ENCODE results near the gene FAM163A.

FAM163A gene

DNA sequence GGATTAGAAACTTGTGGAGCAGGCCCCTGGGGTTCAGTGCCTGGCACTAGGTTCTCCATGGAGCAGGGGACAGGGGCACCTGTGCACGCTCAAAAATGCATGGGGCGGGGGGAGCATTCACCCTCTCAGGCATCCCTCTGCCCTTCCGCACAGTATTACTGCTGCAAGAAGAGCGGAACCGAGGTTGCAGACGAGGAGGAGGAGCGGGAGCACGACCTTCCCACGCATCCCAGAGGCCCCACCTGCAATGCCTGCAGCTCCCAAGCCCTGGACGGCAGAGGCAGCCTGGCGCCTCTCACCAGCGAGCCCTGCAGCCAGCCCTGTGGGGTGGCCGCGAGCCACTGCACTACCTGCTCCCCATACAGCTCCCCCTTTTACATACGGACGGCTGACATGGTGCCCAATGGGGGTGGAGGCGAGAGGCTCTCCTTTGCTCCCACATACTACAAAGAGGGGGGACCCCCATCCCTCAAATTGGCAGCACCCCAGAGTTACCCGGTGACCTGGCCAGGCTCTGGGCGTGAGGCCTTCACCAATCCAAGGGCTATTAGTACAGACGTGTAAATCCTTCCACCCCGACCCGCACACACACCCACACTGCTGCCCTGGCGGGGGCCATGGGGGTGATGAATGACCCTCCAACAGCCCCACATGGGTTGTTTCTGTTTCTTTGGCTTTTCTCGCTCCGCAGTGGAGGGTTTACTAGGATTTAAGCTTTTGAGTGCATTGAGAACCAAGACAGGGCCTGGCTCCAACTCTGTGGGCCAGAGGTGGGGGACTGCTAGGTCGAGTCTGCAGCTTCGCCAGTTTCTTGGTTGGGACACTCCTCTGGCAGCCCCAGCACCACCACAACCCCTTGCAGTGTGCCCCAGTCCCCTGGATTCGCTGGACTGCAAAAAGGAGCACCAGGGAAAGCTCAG is 70.8 kb downstream of the FAM163A start:
- H3K9me3 Mint-ChIP-seq: no peaks in the 10 kb centered on the region
- ATAC-seq (no peak), DNase-seq (ENCODE audit: low spot score in 2 of 2) (no peak)
- H3K4me1 Mint-ChIP-seq: peaks cover 24% of the 10 kb centered on the region
- H3K27ac Mint-ChIP-seq: no peak overlapping the region
- H3K36me3 Mint-ChIP-seq: no peaks in the 10 kb centered on the region
- peak overlapping the region; percentile 85 for H3K4me3 Mint-ChIP-seq

DNA sequence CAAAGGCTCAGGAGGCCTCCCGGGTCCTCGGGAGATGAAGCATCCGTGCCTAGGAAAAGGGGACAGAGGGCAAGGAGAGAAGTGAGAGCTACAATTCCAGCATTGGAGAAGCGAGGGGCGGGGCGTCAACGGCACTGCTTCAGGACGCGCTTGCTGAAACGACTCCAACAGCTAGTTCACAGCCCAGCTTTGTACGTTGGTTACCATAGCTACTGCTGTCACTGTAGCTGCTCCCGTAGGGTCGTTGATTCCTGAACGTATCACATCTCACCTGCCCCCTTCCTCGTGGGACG is 71.4 kb downstream of the FAM163A start:
- no peaks in the 10 kb centered on the region for H3K36me3 Mint-ChIP-seq
- H3K27ac Mint-ChIP-seq: peak overlapping the region; percentile 73
- H3K9me3 Mint-ChIP-seq: no peaks in the 10 kb centered on the region
- DNase-seq (ENCODE audit: low spot score in 2 of 2) (no peak), ATAC-seq (peak; percentile 47)
- H3K4me1 Mint-ChIP-seq: peaks cover 24% of the 10 kb centered on the region
- peak overlapping the region; percentile 85 for H3K4me3 Mint-ChIP-seq

DNA sequence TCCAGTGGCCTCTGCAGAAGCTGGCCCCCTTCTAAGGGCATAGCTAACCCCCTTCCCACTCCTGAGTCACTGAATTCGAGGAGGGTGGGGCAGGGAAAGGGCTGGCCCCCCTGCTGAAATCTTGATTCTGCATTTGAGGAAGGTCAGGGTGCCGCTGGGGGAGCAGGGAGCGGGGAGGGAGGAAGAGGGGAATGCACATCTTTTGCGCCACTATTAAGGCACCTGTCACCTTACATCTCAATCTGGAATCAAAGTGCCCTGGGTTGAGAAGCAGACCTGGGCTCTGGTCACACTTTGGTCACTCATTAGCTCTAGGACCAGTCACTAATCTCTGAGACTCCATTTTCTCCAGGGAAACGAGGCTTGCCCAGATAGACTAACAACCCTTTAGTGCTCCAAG is 72.5 kb downstream of the FAM163A start:
- H3K36me3 Mint-ChIP-seq: no peaks in the 10 kb centered on the region
- peaks cover 24% of the 10 kb centered on the region for H3K4me1 Mint-ChIP-seq
- peak overlapping the region; percentile 85 for H3K4me3 Mint-ChIP-seq
- no peaks in the 10 kb centered on the region for H3K9me3 Mint-ChIP-seq
- H3K27ac Mint-ChIP-seq: peak overlapping the region; percentile 73
- DNase-seq (ENCODE audit: low spot score in 2 of 2) (no peak), ATAC-seq (no peak)

DNA sequence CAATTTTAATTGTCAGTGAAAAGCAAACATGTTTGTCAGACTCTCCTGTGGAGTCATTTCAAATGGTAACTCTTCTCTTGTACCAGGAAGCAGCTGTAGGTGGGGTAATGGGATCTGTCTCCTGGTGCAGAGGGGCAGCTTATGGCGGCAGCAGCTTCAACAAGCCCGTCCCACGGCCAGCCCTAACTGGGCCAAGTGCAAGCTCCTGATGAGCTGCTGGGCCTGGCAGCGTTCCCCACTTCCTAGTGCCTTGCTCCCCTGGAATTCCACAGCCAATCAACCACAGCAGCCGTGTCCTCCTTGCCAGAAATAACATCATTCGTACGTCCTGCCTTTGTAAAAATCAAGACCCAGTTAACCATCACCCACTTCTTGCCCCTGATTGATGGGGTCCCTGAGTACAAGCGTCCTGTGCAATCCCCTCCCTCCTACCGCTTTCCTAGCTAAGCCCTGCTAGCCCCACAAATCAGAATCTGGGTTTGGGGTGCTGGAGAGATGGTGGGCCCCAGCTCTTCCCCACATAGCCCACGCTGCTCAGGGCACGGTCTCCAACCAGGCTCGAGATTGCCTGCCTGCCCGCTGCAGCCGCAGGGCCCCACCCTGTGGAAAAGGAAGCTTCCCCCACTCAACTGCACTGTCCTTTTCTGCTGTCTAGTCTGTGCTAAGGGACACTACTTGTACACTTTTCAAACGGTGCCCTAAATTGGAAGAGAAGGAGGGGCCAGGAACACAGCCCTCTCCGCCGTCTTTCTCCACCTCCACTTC is 73.3 kb downstream of the FAM163A start:
- DNase-seq (ENCODE audit: low spot score in 2 of 2) (no peak), ATAC-seq (no peak)
- H3K4me1 Mint-ChIP-seq: peaks cover 24% of the 10 kb centered on the region
- H3K36me3 Mint-ChIP-seq: no peaks in the 10 kb centered on the region
- H3K9me3 Mint-ChIP-seq: no peaks in the 10 kb centered on the region
- H3K4me3 Mint-ChIP-seq: peak overlapping the region; percentile 85
- H3K27ac Mint-ChIP-seq: no peak overlapping the region

DNA sequence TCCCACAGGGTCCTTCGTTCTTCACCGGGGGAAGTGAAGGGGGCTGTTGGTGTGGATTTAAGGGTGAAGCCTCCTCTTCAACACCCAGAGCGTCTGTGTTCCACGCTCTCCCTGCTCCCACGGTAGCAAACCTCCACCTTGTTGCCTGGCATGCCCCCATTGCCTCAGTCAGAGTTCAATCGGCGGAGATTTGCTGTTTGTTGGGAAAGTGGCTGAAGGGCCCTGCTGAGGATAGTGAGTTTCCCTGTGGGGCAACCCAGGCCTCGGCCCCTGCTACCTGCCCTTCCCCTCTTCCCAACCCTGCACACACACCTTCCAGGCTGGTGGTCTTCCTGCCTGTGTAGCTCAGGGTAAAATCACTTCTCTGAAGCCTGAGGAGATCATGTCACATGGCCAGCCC is 74.0 kb downstream of the FAM163A start:
- no peak for DNase-seq (ENCODE audit: low spot score in 2 of 2)
- H3K27ac Mint-ChIP-seq: no peak overlapping the region
- H3K4me3 Mint-ChIP-seq: no peak overlapping the region
- no peak for ATAC-seq
- no peaks in the 10 kb centered on the region for H3K36me3 Mint-ChIP-seq
- no peaks in the 10 kb centered on the region for H3K9me3 Mint-ChIP-seq
- H3K4me1 Mint-ChIP-seq: peaks cover 24% of the 10 kb centered on the region

DNA sequence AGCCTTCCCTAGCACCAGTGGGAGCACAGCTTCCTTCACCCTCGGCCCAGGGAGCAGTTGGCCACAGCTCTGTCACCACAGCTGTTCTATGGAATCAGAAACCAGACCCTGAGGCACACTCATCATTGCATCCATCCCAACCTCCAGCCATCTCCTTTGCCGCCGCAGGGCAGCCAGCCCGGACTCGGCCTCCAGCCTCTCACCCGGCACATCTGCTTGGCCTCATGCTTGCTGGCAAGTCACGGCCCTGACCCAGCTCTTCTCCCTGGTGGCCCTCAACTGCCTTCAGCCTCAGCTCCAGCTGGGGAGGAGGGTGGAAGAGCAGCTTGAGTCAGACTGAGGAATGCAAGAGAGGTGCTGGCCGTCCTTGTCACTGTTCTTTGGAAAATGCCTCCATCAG is 74.7 kb downstream of the FAM163A start:
- DNase-seq (ENCODE audit: low spot score in 2 of 2) (no peak), ATAC-seq (no peak)
- Mint-ChIP-seq H3K36me3 (no peaks in the 10 kb centered on the region), H3K4me3 (no peak overlapping the region), H3K27ac (no peak overlapping the region), H3K4me1 (peaks cover 24% of the 10 kb centered on the region), H3K9me3 (no peaks in the 10 kb centered on the region)

DNA sequence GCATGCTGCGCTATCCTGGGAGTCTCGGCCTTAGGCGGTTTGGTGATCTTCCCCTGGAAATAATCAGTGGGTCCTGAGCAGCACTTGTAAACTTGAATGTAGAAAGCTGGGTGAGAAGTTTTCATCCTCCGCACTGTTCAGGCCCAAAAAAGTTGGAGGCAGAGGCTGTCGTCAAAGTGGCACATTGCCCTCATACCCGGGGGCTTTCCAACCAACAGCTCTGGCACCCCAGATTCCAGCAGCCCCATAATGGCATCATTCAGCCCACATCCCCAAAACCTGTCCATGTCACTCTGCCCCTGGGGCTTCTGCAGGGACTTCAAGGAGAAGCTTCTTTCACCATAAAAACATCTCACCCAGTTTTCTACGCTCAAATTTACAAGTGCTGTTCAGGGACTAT is 75.2 kb downstream of the FAM163A start:
- ATAC-seq: no peak
- Mint-ChIP-seq H3K9me3 (no peaks in the 10 kb centered on the region), H3K4me1 (peaks cover 24% of the 10 kb centered on the region), H3K36me3 (no peaks in the 10 kb centered on the region), H3K4me3 (no peak overlapping the region), H3K27ac (no peak overlapping the region)
- DNase-seq (ENCODE audit: low spot score in 2 of 2): no peak

DNA sequence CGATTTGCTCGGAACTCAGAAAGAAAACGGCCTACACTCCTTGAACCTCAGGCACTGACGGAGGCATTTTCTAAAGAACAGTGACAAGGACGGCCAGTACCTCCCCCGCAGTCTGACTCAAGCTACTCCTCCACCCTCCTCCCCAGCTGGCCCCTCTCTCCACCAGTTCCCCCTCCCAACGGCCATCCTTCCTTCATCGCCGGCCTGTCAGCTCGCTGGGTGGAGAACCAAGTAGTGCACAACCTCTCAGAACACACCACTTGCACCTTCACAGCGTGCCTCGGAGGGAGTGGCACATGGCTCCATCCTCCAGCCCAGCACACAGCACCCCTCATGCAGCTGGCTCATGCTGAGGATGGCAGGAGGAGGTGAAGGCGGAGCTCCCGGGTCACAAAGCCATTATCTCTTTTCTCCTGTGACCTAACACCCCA is 75.7 kb downstream of the FAM163A start:
- Mint-ChIP-seq H3K27ac (no peak overlapping the region), H3K4me1 (peaks cover 24% of the 10 kb centered on the region), H3K9me3 (no peaks in the 10 kb centered on the region), H3K36me3 (no peaks in the 10 kb centered on the region), H3K4me3 (no peak overlapping the region)
- ATAC-seq (no peak), DNase-seq (ENCODE audit: low spot score in 2 of 2) (no peak)

DNA sequence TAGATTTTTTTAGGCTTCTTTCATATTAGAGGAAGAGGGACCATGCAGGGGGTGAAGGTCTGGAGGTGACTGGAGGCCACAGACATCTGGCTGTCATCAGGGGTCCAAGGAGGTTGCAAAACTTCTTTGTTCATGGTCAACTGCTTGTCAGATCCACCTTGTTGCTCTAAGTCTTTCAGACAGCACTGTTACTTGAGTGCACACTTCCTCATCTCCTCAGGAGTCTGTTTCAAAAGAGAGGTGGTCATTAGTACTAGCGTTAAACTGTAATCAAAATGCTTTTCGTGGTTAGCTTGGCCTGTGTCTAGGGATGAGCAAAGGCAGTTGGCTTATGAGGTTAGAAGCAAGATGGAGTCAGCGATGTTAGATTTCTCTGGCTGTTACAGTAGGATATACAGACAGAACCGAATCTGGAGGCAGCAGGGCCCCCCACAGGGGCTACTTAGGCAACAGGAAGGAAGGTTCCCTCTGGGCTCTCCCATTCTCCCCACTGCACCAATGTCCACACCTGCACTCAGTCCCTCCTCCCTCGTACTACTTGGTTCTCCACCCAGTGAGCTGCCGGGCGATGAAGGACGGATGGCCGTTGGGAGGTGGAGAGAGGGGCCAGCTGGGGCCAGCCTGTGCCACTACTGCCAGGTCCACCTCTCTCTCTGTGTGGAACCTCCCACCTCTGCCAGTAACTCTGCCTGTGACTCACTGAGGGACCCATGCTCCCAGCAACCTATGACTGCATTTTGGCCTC is 77.3 kb downstream of the FAM163A start:
- ATAC-seq (no peak), DNase-seq (ENCODE audit: low spot score in 2 of 2) (no peak)
- Mint-ChIP-seq H3K4me1 (peaks cover 11% of the 10 kb centered on the region), H3K36me3 (no peaks in the 10 kb centered on the region), H3K27ac (no peak overlapping the region), H3K4me3 (no peak overlapping the region), H3K9me3 (no peaks in the 10 kb centered on the region)

DNA sequence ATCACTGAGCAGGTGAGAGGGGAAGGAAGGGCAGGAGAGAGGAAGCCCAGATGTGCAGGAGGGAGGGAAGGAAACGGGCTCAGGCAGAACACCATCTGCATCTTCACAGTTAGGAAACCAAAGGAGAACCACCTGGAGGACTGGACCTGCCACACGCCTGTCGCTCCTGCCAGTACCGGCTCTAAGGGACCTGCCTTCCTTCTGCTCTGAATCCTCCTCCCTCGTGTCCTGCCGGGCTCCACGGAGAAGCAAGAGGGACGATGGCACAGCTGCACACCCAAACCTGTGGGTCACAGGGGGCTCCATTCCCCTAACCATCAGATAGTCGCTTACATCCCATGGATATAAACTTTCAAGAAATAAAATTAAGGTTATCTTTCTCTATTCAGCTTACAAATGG is 78.4 kb downstream of the FAM163A start:
- no peak for DNase-seq (ENCODE audit: low spot score in 2 of 2)
- no peak for ATAC-seq
- no peaks in the 10 kb centered on the region for H3K9me3 Mint-ChIP-seq
- peaks cover 1% of the 10 kb centered on the region for H3K4me1 Mint-ChIP-seq
- H3K36me3 Mint-ChIP-seq: no peaks in the 10 kb centered on the region
- no peak overlapping the region for H3K27ac Mint-ChIP-seq
- no peak overlapping the region for H3K4me3 Mint-ChIP-seq

DNA sequence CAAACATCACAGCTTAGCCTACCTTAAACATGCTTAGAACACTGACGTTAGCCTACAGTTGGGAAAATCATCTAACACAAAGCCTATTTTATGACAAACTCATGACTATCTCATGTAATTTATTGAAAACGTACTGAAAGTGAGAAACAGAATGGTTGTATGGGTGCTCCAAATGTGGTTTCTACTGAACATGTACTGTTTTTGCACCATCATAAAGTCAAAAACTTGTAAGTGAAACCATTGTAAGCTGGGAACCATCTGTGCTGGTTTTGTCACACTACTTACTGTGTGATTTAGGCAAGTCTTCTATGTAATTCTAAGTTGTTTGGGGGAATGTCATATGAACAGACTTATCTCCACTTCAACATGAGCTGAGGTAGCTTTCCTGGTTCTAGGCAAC is 79.0 kb downstream of the FAM163A start:
- ATAC-seq (no peak), DNase-seq (ENCODE audit: low spot score in 2 of 2) (no peak)
- Mint-ChIP-seq H3K4me1 (peaks cover 7% of the 10 kb centered on the region), H3K27ac (no peak overlapping the region), H3K36me3 (no peaks in the 10 kb centered on the region), H3K9me3 (no peaks in the 10 kb centered on the region), H3K4me3 (no peak overlapping the region)

DNA sequence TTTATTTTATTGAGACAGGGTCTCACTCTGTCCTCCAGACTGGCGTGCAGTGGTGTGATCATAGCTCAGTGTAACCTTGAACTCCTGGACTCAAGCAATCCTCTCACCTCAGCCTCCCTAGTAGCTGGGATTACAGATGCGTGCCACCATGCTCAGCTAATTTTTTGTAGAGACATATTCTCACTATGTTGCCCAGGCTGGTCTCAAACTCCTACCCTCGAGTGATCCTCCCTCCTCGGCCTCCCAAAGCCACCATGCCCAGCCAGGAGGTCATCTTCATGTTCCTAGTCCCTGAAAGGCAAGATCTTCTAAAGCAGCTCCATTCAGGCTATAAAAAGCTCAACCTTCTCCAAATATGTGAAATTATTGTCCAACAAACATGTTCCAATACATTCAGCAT is 80.6 kb downstream of the FAM163A start:
- peaks cover 9% of the 10 kb centered on the region for H3K4me1 Mint-ChIP-seq
- DNase-seq (ENCODE audit: low spot score in 2 of 2) (no peak), ATAC-seq (no peak)
- no peak overlapping the region for H3K4me3 Mint-ChIP-seq
- H3K9me3 Mint-ChIP-seq: no peaks in the 10 kb centered on the region
- H3K36me3 Mint-ChIP-seq: no peaks in the 10 kb centered on the region
- no peak overlapping the region for H3K27ac Mint-ChIP-seq

DNA sequence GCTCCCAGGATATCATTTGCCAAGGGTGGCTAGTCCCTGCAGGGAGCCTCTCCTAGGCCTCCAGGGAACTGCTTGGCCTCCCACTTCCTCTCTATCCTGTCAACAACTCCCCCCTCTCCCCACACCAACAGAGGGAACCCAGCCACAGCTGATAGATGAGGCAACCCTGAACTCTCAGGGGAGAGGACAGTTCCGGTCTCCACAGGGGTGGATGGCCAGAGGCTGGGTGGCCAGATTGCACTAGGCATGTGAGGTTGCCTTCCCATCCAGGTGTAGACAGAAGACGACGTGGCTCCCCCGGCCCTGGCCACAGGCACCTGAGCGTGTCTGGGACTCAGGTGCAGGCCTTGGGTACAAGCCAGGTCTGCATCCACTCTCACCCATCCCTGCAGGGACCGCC is 81.2 kb downstream of the FAM163A start:
- Mint-ChIP-seq H3K36me3 (no peaks in the 10 kb centered on the region), H3K27ac (no peak overlapping the region), H3K9me3 (no peaks in the 10 kb centered on the region), H3K4me1 (peaks cover 9% of the 10 kb centered on the region), H3K4me3 (no peak overlapping the region)
- no peak for DNase-seq (ENCODE audit: low spot score in 2 of 2)
- no peak for ATAC-seq

DNA sequence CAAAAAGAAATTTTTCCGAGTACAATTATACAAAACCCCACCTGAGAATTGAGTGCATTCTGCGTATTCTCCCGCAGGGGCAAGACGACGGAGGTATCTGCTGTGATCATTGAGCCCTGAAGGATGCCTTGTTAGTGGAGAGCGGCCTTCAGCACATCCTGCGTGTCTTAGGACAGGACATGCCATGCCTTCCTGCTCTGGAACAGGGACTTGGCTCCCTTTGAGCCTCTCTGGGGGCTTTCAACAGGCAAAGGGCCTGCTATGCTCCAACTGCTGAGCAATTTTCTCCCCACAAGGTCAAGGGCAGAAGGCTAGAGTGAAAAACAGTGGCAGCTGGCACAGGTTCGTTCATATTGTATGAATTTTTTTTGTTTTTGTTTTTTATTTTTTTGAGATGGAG is 82.1 kb downstream of the FAM163A start:
- Mint-ChIP-seq H3K4me1 (peaks cover 9% of the 10 kb centered on the region), H3K27ac (no peak overlapping the region), H3K36me3 (no peaks in the 10 kb centered on the region), H3K4me3 (no peak overlapping the region), H3K9me3 (no peaks in the 10 kb centered on the region)
- DNase-seq (ENCODE audit: low spot score in 2 of 2): no peak
- no peak for ATAC-seq

DNA sequence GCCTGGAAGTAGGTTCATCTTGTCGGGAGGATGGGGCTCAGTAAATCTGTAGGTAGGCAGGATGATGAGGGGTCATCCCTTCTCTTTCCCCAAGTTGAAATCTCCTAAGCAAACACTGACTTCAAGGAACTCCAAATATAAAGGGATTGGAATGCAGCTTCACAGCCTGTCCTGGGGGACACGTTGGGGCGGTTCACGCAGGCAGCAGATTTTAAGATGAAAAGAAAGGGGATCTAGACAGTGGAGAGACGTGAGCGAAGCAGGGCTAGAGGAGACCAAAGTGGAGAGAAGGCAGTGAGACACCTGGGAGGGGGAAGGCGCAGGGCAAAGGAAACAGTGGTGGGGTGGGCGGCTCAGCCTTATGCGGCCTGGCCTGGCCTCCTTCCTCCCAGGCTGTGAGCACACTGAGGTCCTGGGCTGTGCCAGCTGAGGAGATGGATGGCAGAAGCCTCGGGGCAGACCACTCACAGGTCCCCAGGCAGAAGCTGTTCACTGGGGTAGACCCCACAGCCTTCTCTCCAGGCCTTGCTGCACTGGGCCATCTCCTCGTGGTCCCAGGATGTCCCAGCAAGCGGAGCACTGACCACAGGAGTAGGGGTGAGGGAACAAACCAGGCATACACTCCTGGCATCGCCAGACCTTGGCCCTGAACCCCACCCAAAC is 82.8 kb downstream of the FAM163A start:
- ATAC-seq: no peak
- Mint-ChIP-seq H3K4me1 (peaks cover 15% of the 10 kb centered on the region), H3K4me3 (no peak overlapping the region), H3K36me3 (no peaks in the 10 kb centered on the region), H3K9me3 (no peaks in the 10 kb centered on the region), H3K27ac (no peak overlapping the region)
- no peak for DNase-seq (ENCODE audit: low spot score in 2 of 2)

All from stimulated activated effector memory CD8-positive, alpha-beta T cell treated with anti-CD3 and anti-CD28 coated beads, Interleukin-12 subunit alpha, Interleukin-12 subunit beta, amount 100 ng/mL, for 72 hours (primary cell).